SK-N-MC (cell line): ENCODE data around the gene HOXC13.

Source experiments
- DNase-seq: peaks from one replicate; pipeline ENCODE4 v3.0.0-alpha.2; 2011; ENCODE audit warnings: low read depth, low spot score
- H3K27ac ChIP-seq: fragments of 200-600 bp; sonication (generic); 2 replicates; pipeline ENCODE4 v1.5.1; 2016; ENCODE audit warnings: mixed run types
- H3K36me3 ChIP-seq: fragments of 200-600 bp; sonication (generic); 2 replicates; pipeline ENCODE4 v1.6.1; 2017; ENCODE audit warnings: antibody characterized with exemption, low read length, mixed read lengths; ENCODE audit not compliant: insufficient read depth
- H3K4me3 ChIP-seq: fragments of 200-600 bp; sonication (generic); 2 replicates; pipeline ENCODE4 v1.5.1; 2016
- H3K9ac ChIP-seq: fragments of 200-600 bp; sonication (generic); 2 replicates; pipeline ENCODE4 v1.8.0; 2017; ENCODE audit warnings: mixed run types, mixed read lengths; ENCODE audit not compliant: insufficient read length
- H3K9me3 ChIP-seq: fragments of 200-600 bp; sonication (generic); 2 replicates; pipeline ENCODE4 v1.6.1; 2017; ENCODE audit warnings: low read depth, mild to moderate bottlenecking, antibody characterized with exemption, low read length, moderate library complexity, mixed read lengths
- EZH2 ChIP-seq: fragments of 200-600 bp; sonication (generic); IDR thresholded peaks from one replicate; pipeline ENCODE4 v1.6.1; 2017; ENCODE audit warnings: antibody characterized with exemption
- FOXP2 ChIP-seq: optimal IDR thresholded peaks from 2 replicates; pipeline ENCODE3; 2011; ENCODE audit warnings: mild to moderate bottlenecking, moderate library complexity; ENCODE audit not compliant: insufficient read depth; ENCODE audit errors: extremely low read length, control extremely low read depth
- POLR2AphosphoS5 ChIP-seq: IDR thresholded peaks from 2 replicates; pipeline ENCODE4 v1.6.1; 2012; ENCODE audit warnings: mild to moderate bottlenecking, low read depth, low read length, borderline replicate concordance

HOXC13 gene

GRCh38 chr12:53975479-53976152 lies 37.0 kb downstream of the HOXC13 start:
- Histone ChIP-seq H3K9me3 (no peaks in the 10 kb centered on the region), H3K9ac (peak overlapping the region; percentile 96), H3K27ac (peak overlapping the region; percentile 97), H3K4me3 (peak overlapping the region; percentile 93), H3K36me3 (peaks cover 8% of the 10 kb centered on the region)
- DNase-seq: no peak
- TF ChIP-seq EZH2 (no peak), POLR2AphosphoS5 (no peak), FOXP2 (no peak)

- Histone ChIP-seq H3K27ac (peak overlapping the region; percentile 97), H3K4me3 (peak overlapping the region; percentile 93), H3K9me3 (no peaks in the 10 kb centered on the region), H3K36me3 (peaks cover 8% of the 10 kb centered on the region), H3K9ac (peak overlapping the region; percentile 51)
- TF ChIP-seq EZH2 (no peak), POLR2AphosphoS5 (0 out of 2 replicates have a peak, but pooled peaks have one; percentile 27), FOXP2 (no peak)
- no peak for DNase-seq
Observed at GRCh38 chr12:53976172-53976822, 37.7 kb downstream of the HOXC13 start.

DNA sequence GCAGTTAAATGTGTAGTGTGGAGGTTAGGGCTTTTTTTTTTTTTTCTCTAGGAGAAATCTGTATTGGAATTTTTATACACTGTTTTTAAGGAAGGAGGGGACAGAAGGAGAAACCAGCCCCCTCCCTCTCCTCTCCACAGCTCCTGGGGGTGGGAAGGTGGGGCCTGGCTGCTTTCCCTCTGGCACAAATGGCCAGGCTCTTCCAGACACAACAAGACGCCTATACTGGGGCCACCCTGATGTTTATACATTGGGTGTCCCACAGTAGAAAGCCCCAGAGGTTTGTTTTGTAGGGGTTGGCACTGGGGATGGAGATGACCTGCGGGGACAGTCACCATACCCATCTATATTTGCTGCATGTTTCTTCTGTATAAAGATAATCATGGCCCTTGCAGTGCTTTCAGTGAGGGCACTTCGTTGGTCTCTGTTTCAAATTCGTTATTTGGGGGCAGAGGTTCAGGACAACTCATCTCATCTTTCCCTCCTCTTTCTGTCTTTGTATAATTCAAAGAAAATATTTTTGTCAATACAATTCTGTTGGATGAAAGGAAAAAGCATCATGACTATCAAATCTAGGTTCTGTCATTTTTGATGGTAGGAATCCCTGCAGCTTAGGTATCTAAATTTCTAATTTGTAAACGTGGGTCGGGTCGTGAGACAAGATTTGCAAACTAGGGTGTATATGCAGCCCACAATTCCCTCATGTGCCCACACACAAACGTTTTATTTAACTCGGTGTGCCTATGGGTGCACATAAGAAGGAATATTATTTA lies 38.4 kb downstream of the HOXC13 start:
- TF ChIP-seq FOXP2: no peak
- no peak for TF ChIP-seq EZH2
- TF ChIP-seq POLR2AphosphoS5: no peak
- peak overlapping the region; percentile 97 for H3K27ac ChIP-seq
- no peaks in the 10 kb centered on the region for H3K9me3 ChIP-seq
- H3K36me3 ChIP-seq: peaks cover 8% of the 10 kb centered on the region
- DNase-seq: no peak
- peak overlapping the region; percentile 93 for H3K4me3 ChIP-seq
- H3K9ac ChIP-seq: no peak overlapping the region

- H3K36me3 ChIP-seq: peaks cover 8% of the 10 kb centered on the region
- peak overlapping the region; percentile 97 for H3K27ac ChIP-seq
- TF ChIP-seq EZH2 (no peak), POLR2AphosphoS5 (no peak; the same call in 1 of the 2 replicates), FOXP2 (no peak)
- H3K4me3 ChIP-seq: peak overlapping the region; percentile 93
- no peak for DNase-seq
- H3K9me3 ChIP-seq: no peaks in the 10 kb centered on the region
- peak overlapping the region; percentile 56 for H3K9ac ChIP-seq
Observed at GRCh38 chr12:53977596-53978445, 39.2 kb downstream of the HOXC13 start.

DNA sequence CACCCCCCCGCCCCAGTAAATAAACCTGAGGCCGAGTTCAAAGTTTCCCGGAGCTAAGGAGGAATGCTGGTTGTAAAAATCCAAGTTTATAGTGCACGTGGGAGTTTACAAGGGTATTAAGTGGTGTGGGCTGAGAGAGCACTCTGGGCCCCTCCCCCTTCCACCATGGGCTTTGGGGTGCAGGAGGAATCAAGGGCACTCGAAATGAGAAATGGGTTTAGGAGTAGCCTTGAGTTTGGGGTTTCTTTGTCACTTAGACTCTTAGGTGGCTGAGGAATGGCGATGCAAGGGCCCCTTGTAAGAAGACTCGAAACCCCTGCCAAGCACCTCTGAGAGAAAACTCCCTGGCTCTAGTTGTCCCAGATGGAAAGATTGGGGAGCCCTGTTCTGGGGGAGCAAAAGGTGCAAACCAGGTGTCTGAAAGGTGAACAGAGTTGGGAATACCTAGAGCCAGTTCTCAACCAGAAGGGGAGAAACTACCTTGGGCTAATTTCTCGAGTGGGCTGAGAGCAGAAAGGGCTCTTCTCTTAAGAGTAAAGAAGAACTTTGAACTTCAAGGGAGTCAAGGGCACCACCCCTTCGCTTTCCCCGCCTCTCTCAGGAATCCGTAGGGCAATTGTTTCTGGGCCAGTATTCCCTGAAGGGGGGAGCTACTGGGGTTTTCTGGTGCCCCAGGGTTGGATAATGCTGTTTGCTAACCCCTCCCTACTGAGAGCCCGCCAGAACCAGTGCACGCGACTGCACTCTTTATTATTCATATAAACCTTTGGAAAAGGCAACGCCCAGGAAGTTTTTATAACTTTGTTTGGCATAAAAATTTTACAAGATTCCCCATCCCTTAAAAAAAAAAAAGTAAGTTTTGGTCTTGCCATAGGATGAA lies 40.1 kb downstream of the HOXC13 start:
- peak; percentile 98 for DNase-seq
- Histone ChIP-seq H3K36me3 (peaks cover 8% of the 10 kb centered on the region), H3K27ac (peak overlapping the region; percentile 93)

DNA sequence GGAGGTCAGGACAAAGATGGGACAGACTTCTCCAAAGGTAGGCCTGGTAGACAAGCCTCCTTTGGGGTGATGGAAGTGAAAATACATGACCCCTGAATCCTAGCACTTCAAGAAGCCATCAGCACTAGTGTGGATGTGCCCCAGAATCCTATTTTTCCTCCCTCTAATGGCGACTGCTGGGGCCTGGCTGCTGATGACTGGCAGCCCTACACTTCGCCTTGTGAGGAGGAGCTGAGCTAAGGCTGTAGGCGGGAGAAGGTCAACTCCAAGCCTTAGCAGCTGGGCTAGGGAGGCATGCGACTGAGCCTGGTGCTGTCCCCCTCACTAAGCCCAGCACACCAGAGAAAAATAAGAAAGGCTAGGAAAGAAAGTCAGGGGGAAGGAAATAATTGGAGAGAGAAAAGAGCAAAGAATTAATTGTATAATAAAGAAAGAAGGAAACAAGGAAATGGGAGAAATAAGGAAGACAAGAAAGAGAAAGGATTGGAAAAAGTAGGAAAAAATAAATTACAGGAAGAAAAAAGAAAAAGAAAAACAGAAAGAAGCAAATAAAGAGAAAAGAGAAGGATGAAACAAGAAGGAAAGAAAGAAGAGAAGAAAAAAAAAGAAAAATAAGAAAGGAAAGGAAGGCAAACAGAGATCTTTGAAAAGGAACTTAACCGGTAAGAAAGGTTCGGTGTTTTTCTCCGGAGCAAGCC lies 41.6 kb downstream of the HOXC13 start:
- DNase-seq: no peak
- TF ChIP-seq FOXP2: no peak
- no peak for TF ChIP-seq EZH2
- TF ChIP-seq POLR2AphosphoS5: no peak
- H3K9me3 ChIP-seq: no peaks in the 10 kb centered on the region
- H3K4me3 ChIP-seq: peak overlapping the region; percentile 41
- H3K27ac ChIP-seq: peak overlapping the region; percentile 83
- H3K36me3 ChIP-seq: peaks cover 8% of the 10 kb centered on the region
- peak overlapping the region; percentile 38 for H3K9ac ChIP-seq

More for the DNA sequence above, 40.1 kb downstream of the HOXC13 start:
- H3K9me3 ChIP-seq: no peaks in the 10 kb centered on the region
- TF ChIP-seq FOXP2 (peak; percentile 80), EZH2 (no peak), POLR2AphosphoS5 (peak; percentile 71)
- H3K4me3 ChIP-seq: peak overlapping the region; percentile 93
- H3K9ac ChIP-seq: peak overlapping the region; percentile 27
